Measurements from ENCODE around the gene RRM1.

DNA sequence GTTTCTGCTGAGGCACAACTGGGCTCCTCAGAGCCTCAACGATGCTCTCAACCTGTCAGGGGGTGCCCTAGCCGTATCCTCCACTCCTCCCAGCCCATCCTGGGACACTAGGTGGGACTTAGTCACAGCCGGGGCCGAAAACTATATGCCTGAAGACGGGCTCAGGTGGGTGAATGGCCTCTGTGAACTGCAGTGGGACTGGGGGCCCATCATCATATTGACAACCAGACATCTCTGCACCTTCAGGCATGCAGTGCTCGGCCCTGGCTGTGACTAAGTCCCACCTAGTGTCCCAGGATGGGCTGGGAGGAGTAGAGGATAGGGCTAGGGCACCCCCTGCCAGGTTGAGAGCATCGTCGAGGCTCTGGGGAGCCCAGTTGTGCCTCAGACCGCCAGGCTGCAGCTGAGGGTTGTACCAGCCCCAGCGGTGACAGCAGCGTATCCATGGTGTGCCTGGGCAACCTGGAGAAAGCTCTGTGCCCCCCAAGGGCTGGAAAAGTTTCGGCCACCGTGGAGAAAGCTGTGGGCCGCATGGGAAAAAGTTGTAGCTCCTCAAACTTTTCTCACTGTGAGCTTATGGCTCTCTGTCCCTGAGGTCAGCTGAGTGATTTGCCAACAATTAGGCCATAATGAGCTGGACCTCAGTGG is 88.9 kb downstream of the RRM1 start:
- TF ChIP-seq, protein P1, sequence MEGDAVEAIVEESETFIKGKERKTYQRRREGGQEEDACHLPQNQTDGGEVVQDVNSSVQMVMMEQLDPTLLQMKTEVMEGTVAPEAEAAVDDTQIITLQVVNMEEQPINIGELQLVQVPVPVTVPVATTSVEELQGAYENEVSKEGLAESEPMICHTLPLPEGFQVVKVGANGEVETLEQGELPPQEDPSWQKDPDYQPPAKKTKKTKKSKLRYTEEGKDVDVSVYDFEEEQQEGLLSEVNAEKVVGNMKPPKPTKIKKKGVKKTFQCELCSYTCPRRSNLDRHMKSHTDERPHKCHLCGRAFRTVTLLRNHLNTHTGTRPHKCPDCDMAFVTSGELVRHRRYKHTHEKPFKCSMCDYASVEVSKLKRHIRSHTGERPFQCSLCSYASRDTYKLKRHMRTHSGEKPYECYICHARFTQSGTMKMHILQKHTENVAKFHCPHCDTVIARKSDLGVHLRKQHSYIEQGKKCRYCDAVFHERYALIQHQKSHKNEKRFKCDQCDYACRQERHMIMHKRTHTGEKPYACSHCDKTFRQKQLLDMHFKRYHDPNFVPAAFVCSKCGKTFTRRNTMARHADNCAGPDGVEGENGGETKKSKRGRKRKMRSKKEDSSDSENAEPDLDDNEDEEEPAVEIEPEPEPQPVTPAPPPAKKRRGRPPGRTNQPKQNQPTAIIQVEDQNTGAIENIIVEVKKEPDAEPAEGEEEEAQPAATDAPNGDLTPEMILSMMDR (IDR thresholded peaks at IDR 0.05), result no peak
- no peak for TF ChIP-seq POLR2A (IDR thresholded peaks at IDR 0.05)

Measured in uterus (tissue), 2 donors.